HG03354 (cell line): Measurements from ENCODE around the gene NR2F2.
A peak's percentile ranks its signal among the peaks of the same experiment; 100 is the strongest.

Experiments
- ATAC-seq: cut with Tn5 transposase; IDR thresholded peaks from one replicate; pipeline ENCODE4 v1.9.1; 2021; ENCODE audit warnings: mild to moderate bottlenecking; ENCODE audit not compliant: unreplicated experiment, poor library complexity, severe bottlenecking

The NR2F2 gene

DNA sequence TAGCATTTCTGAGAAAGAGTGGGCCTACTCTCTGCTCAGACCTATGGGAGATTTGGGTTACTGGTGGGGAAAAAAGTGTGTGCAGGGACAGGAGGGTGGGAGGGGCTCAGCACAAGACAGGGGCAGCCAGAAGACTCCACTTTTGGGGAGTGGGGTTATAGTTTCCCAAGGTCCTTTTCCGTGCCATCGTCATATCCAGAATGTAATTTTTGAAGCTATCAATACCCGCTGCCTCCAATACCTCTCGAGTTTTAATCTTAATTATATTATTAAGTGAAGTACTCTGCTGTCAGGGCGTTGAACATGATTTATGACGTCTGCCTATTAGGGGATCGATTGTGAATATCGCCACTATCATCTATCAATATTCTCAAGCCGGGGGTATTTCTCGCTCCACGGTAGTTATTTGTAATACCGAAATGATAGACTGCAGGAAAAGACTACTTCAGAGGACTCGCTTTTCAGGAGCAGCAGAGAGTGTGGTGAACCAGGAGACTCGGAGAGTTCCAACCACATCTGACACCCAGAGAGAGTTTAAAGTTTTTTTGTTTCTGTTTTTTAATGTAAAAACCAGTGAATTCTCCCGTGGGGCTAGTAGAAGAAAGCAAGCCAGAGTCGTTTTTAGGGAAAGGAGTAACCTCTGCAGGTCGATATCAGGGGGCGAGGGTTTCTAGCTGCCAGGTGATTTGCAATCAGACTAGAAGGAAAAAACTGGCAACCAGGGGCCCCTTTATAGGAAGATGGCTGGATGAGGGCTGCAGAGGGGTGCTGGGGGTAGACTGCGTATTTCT lies 20.6 kb downstream of the NR2F2 start:
- no peak for ATAC-seq

DNA sequence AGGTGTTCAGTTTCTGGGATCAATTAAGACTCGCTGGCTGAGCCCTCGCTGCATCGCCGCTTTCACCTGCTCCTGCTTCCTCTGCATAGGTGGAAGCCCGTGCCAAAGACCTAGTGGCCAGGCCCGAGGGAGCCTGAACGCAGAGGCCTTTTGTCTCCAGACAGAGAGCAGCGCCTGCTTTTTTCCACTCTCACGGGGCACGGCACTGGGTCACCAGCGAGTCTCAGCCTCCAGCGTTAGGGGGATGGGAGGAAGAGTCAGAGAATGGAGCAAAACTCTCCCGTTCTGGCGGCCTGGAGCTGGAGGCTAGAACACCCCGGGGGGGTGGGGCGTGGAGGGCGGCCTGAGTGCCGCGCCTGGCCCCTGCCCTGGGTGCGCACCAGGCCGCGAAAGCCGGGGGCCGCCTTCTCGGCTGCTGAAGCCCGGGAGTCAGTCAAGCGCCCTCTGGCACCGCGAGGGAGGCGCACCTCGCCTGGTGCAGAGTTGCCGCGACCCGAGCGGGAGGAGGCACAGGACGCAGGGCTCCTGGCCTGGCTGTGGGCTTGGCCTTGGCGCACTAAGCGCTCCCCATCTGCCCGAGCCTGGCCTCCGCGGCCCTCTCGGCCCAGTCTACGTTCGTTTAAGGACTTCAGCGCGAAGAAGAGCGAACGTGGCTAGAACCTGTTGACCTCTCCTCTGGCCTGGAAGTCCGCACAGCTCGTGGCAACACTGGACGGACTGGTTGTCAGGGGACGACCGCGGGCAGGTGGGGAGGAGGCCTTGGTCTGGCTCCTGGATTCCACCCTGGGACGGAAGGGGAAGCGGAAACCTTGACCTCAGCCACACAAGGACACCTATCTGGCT lies 21.5 kb downstream of the NR2F2 start:
- no peak for ATAC-seq

DNA sequence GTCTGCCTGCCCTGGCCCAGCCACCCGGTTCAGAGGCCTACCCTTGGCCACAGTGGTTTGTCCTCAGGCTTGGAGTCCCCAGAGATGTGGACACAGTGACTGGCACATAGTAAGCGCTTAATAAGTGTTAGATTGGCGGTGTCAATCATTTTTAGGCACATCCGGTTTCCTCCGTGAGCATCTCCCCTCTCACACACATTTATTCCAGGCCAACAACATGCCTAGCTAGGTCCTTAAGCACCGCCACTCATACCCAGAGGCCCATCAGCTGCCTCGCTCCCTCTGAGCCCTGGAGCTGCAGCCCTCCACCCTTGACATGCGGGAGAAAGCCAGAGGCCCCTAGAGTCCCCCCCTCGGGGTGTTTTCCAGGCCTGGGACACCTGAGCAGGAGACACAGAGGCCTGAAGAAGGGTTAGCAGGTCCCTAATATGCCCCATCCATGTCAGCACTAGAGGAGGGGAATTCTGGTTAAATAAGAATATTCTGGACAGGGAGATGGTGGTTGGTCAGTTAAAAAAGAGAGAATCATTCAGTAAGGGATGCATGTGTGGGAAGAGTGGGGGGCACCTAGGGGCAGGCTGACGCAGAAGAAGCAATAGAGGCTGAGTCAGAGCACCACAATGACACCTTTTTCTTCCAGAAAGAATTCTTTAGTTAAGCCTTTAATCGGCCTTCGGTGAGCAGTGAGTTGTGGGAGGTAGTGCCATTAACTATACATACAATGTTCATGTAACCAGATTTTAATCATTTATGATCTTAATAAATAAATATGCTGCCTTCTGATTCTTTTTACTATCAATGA lies 22.3 kb downstream of the NR2F2 start:
- ATAC-seq, result no peak

DNA sequence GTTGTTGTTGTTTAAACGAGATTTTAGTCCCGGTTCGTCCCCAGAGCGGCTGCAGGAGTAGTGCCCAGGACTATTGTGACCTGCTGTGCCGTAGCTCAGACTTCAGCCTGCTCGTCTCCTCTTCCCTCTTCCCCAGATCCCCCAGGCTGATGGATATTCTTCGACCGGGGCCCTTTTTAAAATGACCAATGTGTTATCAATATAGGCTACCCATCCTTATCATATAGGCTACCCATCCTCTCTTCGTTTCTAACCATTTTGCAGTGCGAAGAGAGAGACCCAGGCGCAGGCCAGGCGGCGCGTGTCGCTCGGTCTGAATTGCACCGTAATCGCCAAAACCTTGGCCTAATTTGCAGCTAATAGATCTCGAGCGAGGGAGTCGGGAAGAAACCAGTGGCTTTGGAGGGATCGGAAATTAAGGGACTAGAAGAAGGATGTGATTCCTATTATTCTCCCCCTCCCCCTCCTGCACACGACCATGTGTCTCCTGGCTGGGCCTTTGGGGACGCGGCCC lies 23.0 kb downstream of the NR2F2 start:
- no peak for ATAC-seq

DNA sequence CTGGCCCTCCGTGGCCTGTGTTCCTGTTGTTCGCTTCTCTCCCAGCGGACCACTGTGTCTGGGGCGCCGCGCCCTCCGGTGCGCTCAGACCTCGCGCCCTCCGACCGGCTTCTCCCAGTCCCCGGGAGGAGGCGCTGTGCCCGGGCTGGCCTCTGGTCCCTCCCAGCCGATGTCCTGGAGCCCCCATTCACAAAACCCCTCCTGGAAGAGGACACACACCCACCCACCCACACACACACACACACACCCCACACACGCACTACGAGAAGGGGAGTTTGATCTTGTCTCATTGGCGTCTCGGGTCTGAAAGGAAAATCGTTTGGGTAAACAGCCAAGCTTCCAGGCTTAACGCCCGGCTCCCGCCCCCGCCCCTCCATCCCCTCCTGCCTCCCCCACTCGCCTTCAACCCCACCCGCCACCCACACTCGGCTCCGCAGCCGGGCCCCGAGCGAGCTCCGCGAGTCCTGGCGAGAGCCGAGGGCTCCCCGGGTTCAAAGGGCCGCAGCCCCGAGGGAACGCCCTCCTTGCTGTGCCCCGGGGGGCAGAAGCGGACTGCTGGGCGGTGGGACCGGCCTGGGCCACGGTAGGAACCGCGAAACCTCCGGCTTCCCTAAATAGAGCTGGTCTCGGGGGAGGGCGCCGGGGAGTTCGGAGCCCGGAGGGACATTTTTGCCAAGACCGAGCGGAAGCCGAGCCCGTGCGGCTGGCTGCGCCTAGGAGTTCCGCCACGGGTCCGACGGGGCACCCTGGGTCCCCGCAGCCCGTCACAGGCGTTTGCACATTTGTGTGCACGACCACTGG lies 23.6 kb downstream of the NR2F2 start:
- no peak for ATAC-seq

DNA sequence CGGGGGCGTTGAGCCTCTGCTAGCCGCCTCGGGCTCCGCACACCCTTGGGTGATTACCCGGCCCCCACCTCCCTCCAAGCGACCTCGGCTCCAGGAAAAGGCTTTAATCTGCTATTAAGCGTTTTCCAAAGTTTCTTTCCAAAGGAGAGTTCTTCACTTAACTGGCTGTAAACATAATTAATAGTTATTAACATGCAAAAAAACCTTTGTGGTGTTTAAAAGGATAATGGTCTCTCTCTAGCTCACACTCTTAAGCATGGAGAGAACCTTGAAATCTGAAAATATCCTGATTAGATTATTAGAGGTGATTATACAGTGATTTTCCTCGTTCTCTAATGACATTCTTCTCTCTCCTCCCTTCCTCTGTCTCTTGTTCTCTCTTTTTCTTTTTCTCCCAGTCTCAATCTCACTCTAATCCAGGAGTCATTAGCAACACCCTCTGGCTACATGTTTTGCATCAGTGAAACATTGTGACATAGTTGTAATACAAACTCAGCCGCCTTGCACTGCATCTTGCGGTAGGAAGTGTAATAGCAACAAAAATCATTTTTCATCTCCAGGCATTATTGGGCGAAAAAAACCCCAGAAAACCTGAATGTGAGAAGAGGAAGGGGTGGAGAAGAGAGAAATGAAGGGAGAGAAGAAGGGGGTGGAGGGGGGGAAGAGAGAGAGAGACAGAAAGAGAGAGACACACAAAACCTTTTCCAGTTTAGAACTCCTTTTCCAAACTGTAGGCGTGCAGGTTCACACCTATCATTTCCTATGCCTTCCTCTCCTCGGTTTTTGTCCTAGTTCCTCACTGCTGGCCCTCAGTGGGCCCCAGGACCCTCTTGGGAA lies 24.4 kb downstream of the NR2F2 start:
- no peak for ATAC-seq

DNA sequence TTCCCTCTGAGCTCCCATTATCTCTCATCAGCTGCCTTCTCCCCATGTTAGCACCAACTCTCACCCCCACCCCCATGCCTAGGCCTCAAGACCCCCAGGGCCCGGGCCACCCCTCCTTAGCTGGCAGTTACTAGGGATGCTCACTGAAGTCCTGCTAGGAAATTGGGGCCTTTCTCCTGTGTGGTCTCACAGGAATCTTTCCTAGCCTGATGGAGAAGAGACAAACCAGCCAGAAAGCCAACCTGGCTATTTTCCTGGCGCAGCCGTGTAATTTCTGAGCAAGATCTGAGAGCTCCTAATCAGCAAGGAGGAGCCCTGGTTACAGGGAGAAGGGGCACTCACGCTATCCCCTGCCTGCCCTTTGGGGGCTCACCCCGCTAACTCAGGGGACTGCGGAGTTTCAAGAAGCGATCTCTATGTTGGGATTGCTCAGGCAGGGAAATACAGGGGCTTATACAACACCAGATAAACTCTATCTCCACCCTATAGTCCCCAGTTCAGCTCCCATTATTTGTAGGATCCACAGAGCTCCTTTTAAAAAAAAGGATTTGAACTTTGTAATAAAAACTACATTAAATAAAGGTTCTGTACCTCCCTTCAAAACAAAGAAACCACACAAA lies 25.2 kb downstream of the NR2F2 start:
- ATAC-seq, result no peak

DNA sequence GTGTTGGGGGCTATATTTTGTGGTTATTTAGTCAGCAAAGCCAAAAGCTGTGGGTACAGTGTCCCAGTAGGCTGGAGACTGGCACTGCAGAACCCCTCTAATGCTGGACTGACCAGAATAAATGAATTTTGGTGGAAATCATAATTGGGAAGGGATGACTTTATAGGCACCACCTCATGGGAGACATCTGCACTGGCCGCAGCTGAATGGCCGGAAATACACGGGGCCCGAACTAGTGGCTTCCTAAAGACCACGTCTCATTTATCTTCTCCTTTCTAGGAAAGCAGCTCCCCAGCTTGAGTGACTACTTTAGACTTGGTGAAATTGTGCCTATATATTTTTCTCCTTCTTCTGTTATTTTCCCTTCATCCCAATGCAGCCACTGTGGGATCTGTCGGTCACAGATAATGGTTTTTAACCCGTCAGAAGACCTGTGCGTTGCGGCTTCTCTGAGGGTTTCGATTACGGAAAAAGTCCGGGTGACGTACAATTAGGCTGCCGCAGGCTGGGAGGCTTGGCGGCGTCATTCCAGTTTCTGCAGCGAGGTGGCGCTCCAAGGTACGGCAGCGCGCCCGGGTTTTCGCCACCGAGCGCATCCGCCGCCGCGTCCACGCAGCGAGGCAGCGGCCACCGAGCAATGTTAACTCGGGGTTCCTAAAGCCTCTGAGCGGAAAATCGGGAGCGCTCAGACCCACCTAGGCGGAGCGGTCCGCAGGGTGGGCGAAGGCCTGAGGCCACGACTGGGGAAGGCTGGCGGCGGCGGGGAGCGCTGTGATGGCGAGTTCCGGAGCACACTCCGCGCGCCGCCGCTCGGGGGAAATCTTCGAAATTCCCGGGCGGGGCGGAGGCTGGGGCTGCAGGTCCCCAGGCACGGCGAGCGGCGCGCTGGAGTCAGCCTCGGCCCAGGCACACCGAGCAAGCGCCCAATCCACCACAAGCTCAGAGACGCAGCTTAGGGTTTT lies 26.3 kb downstream of the NR2F2 start:
- peak; percentile 75 for ATAC-seq

DNA sequence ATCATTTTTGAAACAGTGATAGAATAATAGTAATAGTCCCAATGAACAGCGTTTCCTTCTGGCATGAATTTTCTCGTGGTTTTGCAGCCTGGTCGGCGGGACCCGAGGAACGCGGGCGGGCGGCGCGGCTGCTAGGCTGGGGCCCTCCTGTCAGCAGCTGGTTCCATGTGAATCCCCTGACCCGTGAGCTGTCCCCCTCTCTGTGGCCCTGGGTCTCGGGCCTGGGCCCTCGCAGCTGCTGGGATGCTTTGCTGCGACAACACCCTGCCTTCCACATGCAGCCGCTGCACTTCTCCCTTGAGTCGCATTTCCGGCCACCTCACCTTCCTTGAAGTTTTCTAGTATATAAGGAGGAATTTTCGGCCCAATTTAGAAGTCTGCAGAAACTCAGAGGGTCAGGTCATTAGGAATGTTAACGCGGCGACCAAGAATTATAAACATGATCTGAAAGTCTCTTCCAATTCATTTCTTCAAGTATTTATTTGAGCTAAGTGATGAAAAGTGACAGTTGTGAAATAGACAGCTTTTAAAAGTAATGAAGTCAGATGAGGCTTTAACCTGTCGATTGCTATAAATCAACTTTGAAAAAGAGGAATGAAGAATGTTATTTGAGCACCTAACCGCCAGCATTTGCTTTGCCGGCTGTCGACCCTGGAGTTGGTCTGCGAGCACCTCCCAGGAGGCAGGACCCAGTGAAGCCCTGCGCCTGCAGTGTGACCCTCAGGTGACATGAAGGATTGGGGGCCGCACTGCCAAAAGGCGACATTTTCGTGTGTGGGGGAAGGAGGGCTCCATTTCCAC lies 27.7 kb downstream of the NR2F2 start:
- ATAC-seq, result no peak

DNA sequence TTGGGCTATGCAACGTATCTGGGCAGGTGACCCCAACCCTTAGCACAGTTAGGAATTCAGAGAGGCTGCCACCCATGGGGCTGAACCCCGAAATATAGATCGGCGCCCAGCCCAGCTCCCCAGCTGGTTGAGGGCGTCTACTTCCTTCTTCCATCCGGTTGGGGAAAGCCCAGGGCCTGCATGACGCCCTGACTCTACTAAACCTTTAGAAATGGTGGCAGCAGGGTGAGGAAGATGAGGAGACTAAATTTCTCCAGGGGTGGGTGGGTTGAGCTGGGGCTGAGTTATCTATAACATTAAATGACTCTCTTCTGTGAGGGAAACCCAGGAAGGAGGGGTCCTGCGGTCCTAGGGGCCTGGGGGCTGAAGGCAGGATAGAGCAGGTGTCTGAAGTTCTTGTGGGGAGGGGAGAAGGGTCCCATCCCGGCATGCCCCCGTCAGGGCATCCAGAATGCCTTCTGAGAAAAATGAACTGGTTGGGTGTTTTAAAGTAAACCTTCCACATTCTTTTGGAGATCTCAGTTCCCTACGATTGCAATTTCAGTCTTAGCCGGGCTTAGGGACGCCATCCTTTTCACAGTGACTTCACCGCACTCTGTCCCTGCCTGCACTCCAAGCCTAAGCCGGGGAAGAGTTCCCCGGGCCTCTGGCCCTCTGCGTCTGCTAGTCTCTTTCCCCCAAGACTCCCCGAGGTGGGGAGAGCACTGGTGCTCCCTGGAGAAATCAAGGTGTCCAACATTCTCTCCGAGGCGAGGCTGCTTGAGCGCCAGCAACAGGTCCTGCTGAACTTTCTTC lies 28.5 kb downstream of the NR2F2 start:
- no peak for ATAC-seq

DNA sequence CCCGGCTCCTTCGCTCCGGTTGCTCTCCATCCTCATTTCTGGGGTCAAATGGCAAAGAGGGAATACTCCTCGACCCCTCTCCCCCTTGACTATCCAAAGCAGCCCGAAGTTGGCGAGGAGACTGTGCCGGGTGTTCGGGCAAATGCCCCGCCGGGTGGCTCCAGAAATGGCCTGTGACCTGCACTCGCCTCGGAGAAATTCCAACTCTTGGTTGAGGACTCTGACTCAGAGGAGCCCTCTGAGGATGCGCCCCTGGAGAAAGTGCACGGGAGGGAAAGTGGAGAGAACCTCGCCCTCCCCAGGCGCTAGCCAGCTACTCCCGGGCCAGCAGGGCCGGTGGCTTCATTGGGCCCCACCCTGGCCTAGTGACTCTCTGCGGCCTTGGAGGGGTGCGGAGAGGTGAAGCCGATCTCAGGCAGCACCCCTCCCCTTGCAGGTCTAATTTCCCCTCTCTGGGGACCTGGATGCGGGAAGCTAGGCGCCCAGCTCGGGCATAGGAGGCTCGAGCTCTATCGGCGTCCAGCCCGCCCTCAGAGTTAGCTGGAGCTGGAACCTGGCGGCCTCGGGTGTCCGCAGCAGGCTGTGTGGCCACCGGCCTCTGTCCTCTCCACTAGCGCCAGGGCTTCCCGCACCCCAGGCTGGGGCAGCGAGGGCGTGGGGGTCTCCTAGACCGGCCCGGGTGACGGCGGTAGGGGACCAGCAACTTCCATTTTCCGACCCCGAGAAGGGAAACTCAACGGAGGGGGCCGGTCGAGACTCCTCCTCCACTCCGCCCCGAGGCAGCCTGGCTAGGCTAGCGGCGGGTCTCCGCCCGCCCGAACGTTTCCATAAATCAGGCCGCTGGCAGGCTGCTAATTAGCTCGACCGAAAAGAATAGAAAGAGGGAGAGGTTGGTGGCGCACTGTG lies 29.4 kb downstream of the NR2F2 start:
- no peak for ATAC-seq

DNA sequence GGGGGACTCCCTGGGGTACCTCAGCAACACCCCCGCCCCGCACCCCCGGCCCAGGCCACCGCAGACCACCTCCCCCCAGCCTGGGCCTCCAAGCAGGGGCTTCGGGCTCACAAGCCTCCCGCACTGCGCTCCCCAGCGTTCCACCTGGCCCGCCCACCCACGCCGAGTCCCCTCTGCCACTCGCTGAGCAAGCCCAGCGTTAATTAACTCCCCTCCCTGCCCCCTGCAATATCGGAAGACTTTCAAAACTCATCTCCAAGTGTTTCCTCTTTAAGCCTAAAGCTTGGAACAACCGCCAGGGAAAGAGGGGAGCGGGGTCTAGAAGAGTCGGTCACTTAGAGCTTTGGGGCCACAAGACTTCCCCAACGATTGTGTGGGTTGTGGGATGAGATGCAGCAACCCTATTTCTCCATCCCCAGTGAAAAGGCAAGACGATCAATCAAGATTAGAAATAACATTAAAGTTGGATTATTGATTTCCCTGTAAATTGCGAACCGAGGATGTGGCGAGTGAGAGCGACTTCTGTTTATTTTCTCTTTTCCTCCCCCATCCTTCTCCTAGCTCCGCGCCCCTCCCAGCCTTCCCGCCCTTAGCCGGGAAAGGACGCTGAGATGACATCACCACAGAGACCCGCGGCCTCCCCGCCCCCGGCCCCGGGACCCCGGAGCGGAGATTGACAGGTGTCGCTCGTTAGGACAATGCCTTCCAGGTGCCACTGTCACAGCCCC lies 30.2 kb downstream of the NR2F2 start:
- ATAC-seq, result no peak

DNA sequence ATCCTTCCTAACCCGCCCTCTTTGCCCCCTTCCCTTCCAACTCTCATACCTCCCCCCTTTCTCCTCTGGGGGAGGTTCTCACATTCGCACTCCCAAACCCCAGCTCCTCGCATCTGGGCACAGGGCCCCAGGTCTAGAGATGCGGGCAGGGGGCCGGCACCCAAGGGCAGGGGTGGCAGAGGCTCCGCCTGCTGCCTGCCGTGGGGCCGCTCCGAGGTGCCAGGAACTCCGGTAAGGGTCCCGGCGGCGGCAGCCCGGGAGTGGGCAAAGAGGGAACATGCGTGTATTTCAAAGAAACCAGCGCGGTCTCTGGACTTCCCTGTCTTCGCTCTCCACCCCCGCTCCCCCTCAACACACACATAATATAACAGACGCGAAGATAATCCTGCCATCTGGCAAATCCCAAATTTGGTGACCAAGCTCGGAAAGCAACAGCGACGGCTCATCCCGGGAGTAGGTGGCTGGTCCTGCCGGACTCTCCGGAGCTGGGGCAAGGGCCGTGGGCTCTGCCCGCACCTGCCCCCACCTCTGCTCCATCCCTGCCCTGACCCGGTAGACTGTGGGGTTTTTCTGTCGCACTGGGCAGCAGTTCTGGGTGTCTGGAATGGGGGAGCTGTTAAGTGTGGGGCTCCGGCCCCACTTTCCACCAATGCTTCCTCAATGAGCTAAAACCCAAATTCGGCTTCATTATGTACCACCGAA lies 31.0 kb downstream of the NR2F2 start:
- no peak for ATAC-seq
